ENCODE measurements around the gene MINDY4B.

GRCh38 chr3:150928234-150928633 lies 23.0 kb upstream of the MINDY4B start:
- no peak for TF ChIP-seq REST (IDR thresholded peaks at IDR 0.05)
- no peak for TF ChIP-seq TAF1 (conservative IDR thresholded peaks at IDR 0.05)
- TF ChIP-seq SP1 (IDR thresholded peaks at IDR 0.05): no peak
- no peak for TF ChIP-seq CTCF (IDR thresholded peaks at IDR 0.05; ENCODE audit: low read depth, low read length, missing input control)
- TF ChIP-seq ATF3 (IDR thresholded peaks at IDR 0.05): no peak
- no peak for TF ChIP-seq EGR1 (IDR thresholded peaks at IDR 0.05; ENCODE audit: low read depth in 2 of 2)
- TF ChIP-seq RAD21 (IDR thresholded peaks at IDR 0.05): no peak
- TF ChIP-seq MAX (IDR thresholded peaks at IDR 0.05): no peak
- TF ChIP-seq YY1 (IDR thresholded peaks at IDR 0.05): no peak
- no peak for TF ChIP-seq JUND (IDR thresholded peaks at IDR 0.05)
- TF ChIP-seq HNF4A (conservative IDR thresholded peaks at IDR 0.05): no peak
